Mesenchymal stem cell (in vitro differentiated cells and primary cell): ENCODE results near the gene PARD3B.
A peak's percentile ranks its signal among the peaks of the same experiment; 100 is the strongest.

Experiments used
- DNase-seq: peaks from one replicate; pipeline ENCODE4 v3.0.0-alpha.2; 2013
- H2AFZ ChIP-seq: one replicate; pipeline ENCODE4 v1.6.1; 2013; ENCODE audit warnings: low read depth, mild to moderate bottlenecking, control low read depth, inconsistent platforms, low read length, moderate library complexity
- H2AK5ac ChIP-seq: 2 replicates; pipeline ENCODE4 v1.6.1; 2013; ENCODE audit warnings: low read length, moderate library complexity, mild to moderate bottlenecking, inconsistent platforms; ENCODE audit not compliant: severe bottlenecking
- H2BK120ac ChIP-seq: one replicate; pipeline ENCODE4 v1.6.1; 2013; ENCODE audit warnings: low read depth, mild to moderate bottlenecking, inconsistent platforms, low read length, moderate library complexity
- H2BK12ac ChIP-seq, 2 experiments: one replicate each; pipeline ENCODE4 v1.6.1; 2013; ENCODE audit warnings: inconsistent platforms in 2 of 2, low read length in 2 of 2, mild to moderate bottlenecking in 2 of 2, moderate library complexity in 2 of 2, control low read depth in 1 of 2
- H2BK15ac ChIP-seq: one replicate; pipeline ENCODE4 v1.6.1; 2013; ENCODE audit warnings: mild to moderate bottlenecking, low read depth, inconsistent platforms; ENCODE audit not compliant: poor library complexity, severe bottlenecking
- H2BK5ac ChIP-seq: 2 replicates; pipeline ENCODE4 v1.6.1; 2013; ENCODE audit warnings: low read depth, mild to moderate bottlenecking, low read length, control low read depth, inconsistent platforms; ENCODE audit not compliant: poor library complexity, severe bottlenecking
- H3K14ac ChIP-seq, 2 experiments: one replicate each; pipeline ENCODE4 v1.6.1; 2013; ENCODE audit warnings: inconsistent platforms in 2 of 2, low read length in 2 of 2, control low read depth in 1 of 2, mild to moderate bottlenecking in 1 of 2, moderate library complexity in 1 of 2
- H3K18ac ChIP-seq, 2 experiments: one replicate each; pipeline ENCODE4 v1.6.1; 2013; ENCODE audit warnings: inconsistent platforms in 2 of 2, low read length in 2 of 2, control low read depth in 1 of 2, low read depth in 1 of 2, mild to moderate bottlenecking in 1 of 2
- H3K23ac ChIP-seq, 2 experiments: one replicate each; pipeline ENCODE4 v1.6.1; 2013; ENCODE audit warnings: inconsistent platforms in 2 of 2, low read length in 2 of 2, mild to moderate bottlenecking in 2 of 2, moderate library complexity in 2 of 2, control low read depth in 1 of 2
- H3K27ac ChIP-seq: 2 replicates; pipeline ENCODE4 v1.5.1; 2013; ENCODE audit warnings: mild to moderate bottlenecking, moderate library complexity, low read length, control low read depth, inconsistent platforms; ENCODE audit not compliant: poor library complexity, severe bottlenecking
- H3K27me3 ChIP-seq, 2 experiments: 2 replicates each; pipeline versions ENCODE4 v1.6.1 to v1.7.0; 2013; ENCODE audit warnings: low read length in 2 of 2, mild to moderate bottlenecking in 2 of 2, moderate library complexity in 2 of 2, control low read depth in 1 of 2, inconsistent platforms in 1 of 2; ENCODE audit not compliant: control insufficient read depth in 1 of 2, insufficient read depth in 1 of 2
- H3K36me3 ChIP-seq, 2 experiments: 2 replicates each; pipeline versions ENCODE4 v1.6.1 to v1.7.0; 2013; ENCODE audit warnings: low read length in 2 of 2, control low read depth in 1 of 2, inconsistent platforms in 1 of 2, low read depth in 1 of 2, mild to moderate bottlenecking in 1 of 2; ENCODE audit not compliant: insufficient read depth in 2 of 2, control insufficient read depth in 1 of 2
- H3K4ac ChIP-seq, 2 experiments: one replicate each; pipeline ENCODE4 v1.6.1; 2013; ENCODE audit warnings: inconsistent platforms in 2 of 2, low read length in 2 of 2, mild to moderate bottlenecking in 2 of 2, moderate library complexity in 2 of 2, control low read depth in 1 of 2, low read depth in 1 of 2
- H3K4me1 ChIP-seq: 2 replicates; pipeline ENCODE4 v1.6.1; 2013; ENCODE audit warnings: low read depth, low read length, control low read depth; ENCODE audit not compliant: control insufficient read depth, insufficient read depth
- H3K4me2 ChIP-seq: 2 replicates; pipeline ENCODE4 v1.6.1; 2013; ENCODE audit warnings: low read length, mild to moderate bottlenecking, inconsistent platforms; ENCODE audit not compliant: poor library complexity, severe bottlenecking
- H3K4me3 ChIP-seq, 2 experiments: 2 replicates each; pipeline versions ENCODE4 v1.5.1 to v1.7.0; 2013; ENCODE audit warnings: low read length in 2 of 2, mild to moderate bottlenecking in 2 of 2, control low read depth in 1 of 2, low read depth in 1 of 2; ENCODE audit not compliant: insufficient read depth in 1 of 2
- H3K79me1 ChIP-seq: replicated peaks from 2 replicates; pipeline ENCODE4 v1.6.1; 2013; ENCODE audit warnings: mild to moderate bottlenecking, control low read depth, low read length, inconsistent platforms; ENCODE audit not compliant: poor library complexity, severe bottlenecking
- H3K9ac ChIP-seq: 2 replicates; pipeline ENCODE4 v1.7.0; 2013; ENCODE audit warnings: mild to moderate bottlenecking, low read length, moderate library complexity
- H3K9me3 ChIP-seq: 2 replicates; pipeline ENCODE4 v1.7.0; 2013; ENCODE audit warnings: mild to moderate bottlenecking, low read length; ENCODE audit not compliant: control insufficient read depth
- H4K8ac ChIP-seq: one replicate; pipeline ENCODE4 v1.6.1; 2013; ENCODE audit warnings: inconsistent platforms, mild to moderate bottlenecking, low read length, moderate library complexity
- H4K91ac ChIP-seq: one replicate; pipeline ENCODE4 v1.6.1; 2013; ENCODE audit warnings: mild to moderate bottlenecking, low read length, inconsistent platforms
- WGBS: methylation state at CpG from one replicate; pipeline ENCODE4 v1.1.7; 2013; ENCODE audit warnings: mixed read lengths; 5-methylcytosine and 5-hydroxymethylcytosine counted together

Gene PARD3B

DNA sequence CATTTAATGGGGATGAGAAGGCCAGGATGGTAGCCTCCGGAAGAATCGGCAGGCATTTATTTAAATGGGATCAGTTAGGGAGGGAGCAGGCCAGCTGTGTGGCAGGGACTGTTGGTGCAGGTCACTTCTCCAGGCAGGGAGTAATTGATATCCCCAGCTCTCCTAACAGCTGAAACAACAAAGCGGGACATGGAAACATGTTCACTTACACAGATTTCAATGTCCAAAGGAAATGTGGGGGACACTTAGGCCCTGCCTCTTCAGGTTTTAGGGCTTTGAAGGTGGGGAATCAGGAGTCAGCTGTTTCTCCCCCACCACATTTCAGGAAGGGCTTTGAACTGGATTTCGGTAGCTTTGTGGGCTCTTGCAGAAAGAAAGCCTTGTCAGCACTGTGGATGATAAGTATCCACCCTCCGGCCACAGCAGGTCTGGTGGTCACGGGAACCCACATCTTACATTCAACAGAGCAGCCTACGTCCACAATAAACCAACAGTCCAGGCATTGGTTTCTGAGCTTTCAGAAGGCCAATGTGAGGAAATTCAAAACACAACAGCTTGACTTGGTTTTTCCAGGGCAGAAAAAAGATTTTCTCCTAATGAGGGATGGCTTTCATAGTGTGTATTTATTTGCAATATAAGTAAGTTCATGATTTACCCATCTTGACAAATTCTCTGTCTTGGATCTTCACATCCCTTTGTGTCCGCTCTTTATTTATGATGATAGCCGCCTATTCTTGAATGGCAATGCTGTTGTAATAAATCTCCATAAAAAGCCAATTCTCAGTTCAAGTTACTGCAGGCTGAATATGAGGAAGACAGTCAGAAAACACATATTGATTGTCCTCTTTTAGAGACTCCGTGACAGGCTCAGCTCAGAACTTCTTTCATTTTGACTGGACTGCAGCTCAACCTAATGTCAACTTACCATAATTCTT lies 1040.4 kb downstream of the PARD3B start:
- H3K36me3 ChIP-seq = no peaks in the 10 kb centered on the region
- H2BK120ac ChIP-seq = no peak overlapping the region
- H3K79me1 ChIP-seq = no peaks in the 10 kb centered on the region
- H3K9ac ChIP-seq = no peak overlapping the region
- H2BK15ac ChIP-seq = no peak overlapping the region
- no peak overlapping the region for H3K4ac ChIP-seq
- H3K14ac ChIP-seq = no peak overlapping the region
- H2AK5ac ChIP-seq = no peak overlapping the region
- H3K27me3 ChIP-seq = no peaks in the 10 kb centered on the region
- no peak overlapping the region for H2BK12ac ChIP-seq
- no peaks in the 10 kb centered on the region for H3K9me3 ChIP-seq
- no peak overlapping the region for H4K8ac ChIP-seq
- DNase-seq = peak; percentile 29
- H3K23ac ChIP-seq = no peak overlapping the region
- H3K4me2 ChIP-seq = no peak overlapping the region
- no peak overlapping the region for H3K27ac ChIP-seq
- WGBS = 60% methylated on average over 7 of the region's 10 CpGs
- no peak overlapping the region for H2BK5ac ChIP-seq
- no peak overlapping the region for H3K18ac ChIP-seq
- H4K91ac ChIP-seq = no peak overlapping the region
- H3K4me3 ChIP-seq = no peak overlapping the region
- H2AFZ ChIP-seq = no peak overlapping the region
- peaks cover 5% of the 10 kb centered on the region for H3K4me1 ChIP-seq

DNA sequence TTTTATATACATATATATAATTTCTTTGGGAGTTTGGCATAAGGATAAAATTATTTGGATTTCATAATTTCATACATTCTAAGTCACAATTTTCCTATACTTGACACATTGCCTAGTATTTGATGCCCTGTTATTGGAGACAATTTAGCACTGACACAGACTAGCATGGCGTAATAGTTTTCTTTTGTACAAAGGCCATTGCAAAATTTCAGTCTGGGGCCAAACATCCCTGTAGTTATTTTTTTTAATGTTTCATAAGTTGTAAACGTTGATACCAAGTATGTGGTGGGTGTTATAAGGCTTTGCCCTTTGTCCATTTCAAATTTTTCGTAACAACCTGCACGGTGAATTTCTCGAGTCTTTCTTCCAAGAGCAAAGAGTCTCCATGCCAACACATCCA lies 1041.4 kb downstream of the PARD3B start:
- Histone ChIP-seq H3K4me2 (no peak overlapping the region), H2AFZ (no peak overlapping the region), H3K36me3 (no peaks in the 10 kb centered on the region), H3K9ac (no peak overlapping the region), H3K79me1 (no peaks in the 10 kb centered on the region), H2BK12ac (no peak overlapping the region), H4K91ac (no peak overlapping the region), H3K14ac (no peak overlapping the region), H3K27ac (no peak overlapping the region), H4K8ac (no peak overlapping the region), H2BK120ac (no peak overlapping the region), H3K18ac (no peak overlapping the region), H3K4me3 (no peak overlapping the region), H3K27me3 (no peaks in the 10 kb centered on the region), H3K4ac (no peak overlapping the region), H2BK5ac (no peak overlapping the region), H2BK15ac (no peak overlapping the region), H3K23ac (no peak overlapping the region), H3K9me3 (no peaks in the 10 kb centered on the region), H3K4me1 (peaks cover 5% of the 10 kb centered on the region), H2AK5ac (no peak overlapping the region)
- no peak for DNase-seq
- WGBS = 92% methylated on average over 5 of the region's 5 CpGs

- Histone ChIP-seq H4K91ac (no peak overlapping the region), H3K27me3 (no peaks in the 10 kb centered on the region), H4K8ac (peak overlapping the region; percentile 35), H3K4ac (peak overlapping the region in 1 of 2 experiments; percentile 6), H3K4me2 (no peak overlapping the region), H2BK5ac (no peak overlapping the region), H3K36me3 (no peaks in the 10 kb centered on the region), H2BK12ac (peak overlapping the region in 1 of 2 experiments; percentile 51), H2BK15ac (no peak overlapping the region), H3K4me1 (peaks cover 5% of the 10 kb centered on the region), H3K79me1 (no peaks in the 10 kb centered on the region), H3K27ac (no peak overlapping the region), H2AK5ac (no peak overlapping the region), H3K18ac (no peak overlapping the region), H2BK120ac (peak overlapping the region; percentile 8), H3K23ac (no peak overlapping the region), H3K14ac (no peak overlapping the region), H3K4me3 (no peak overlapping the region), H2AFZ (no peak overlapping the region), H3K9ac (no peak overlapping the region), H3K9me3 (no peaks in the 10 kb centered on the region)
- WGBS = no CpG with 5 or more reads among the region's 1 CpG
- DNase-seq = no peak
These were observed 1044.2 kb downstream of the PARD3B start for GRCh38 chr2:205589479-205589878.

- Histone ChIP-seq H3K79me1 (no peaks in the 10 kb centered on the region), H3K18ac (no peak overlapping the region)
- 0% methylated on average over 2 of the region's 2 CpGs for WGBS
These were observed 1045.5 kb downstream of the PARD3B start for GRCh38 chr2:205590759-205591158.

More at GRCh38 chr2:205590759-205591158, 1045.5 kb downstream of the PARD3B start:
- H3K4me1 ChIP-seq = no peaks in the 10 kb centered on the region
- H2AFZ ChIP-seq = no peak overlapping the region
- H2BK120ac ChIP-seq = no peak overlapping the region
- no peak overlapping the region for H3K23ac ChIP-seq
- H2BK12ac ChIP-seq = no peak overlapping the region
- no peaks in the 10 kb centered on the region for H3K27me3 ChIP-seq
- no peak overlapping the region for H2BK5ac ChIP-seq
- no peak overlapping the region for H2AK5ac ChIP-seq
- H3K4me2 ChIP-seq = no peak overlapping the region
- H4K8ac ChIP-seq = no peak overlapping the region
- H3K27ac ChIP-seq = no peak overlapping the region
- H3K36me3 ChIP-seq = no peaks in the 10 kb centered on the region
- H3K4me3 ChIP-seq = no peak overlapping the region
- no peak overlapping the region for H3K4ac ChIP-seq
- H4K91ac ChIP-seq = no peak overlapping the region
- no peak overlapping the region for H2BK15ac ChIP-seq
- no peak overlapping the region for H3K9ac ChIP-seq
- no peaks in the 10 kb centered on the region for H3K9me3 ChIP-seq
- no peak overlapping the region for H3K14ac ChIP-seq
- DNase-seq = peak; percentile 79
